ENCODE results near the gene BATF. TPM values are rescaled to one million over a fixed set of nuclear protein-coding genes. Genes with fewer than 3 reads are reported as not detected.

BATF gene
- total and polyA plus RNA-seq, 2 donors (not counting 1 experiment from before 2014, with no cell fraction given): 12.8 to 16.4 TPM

DNA sequence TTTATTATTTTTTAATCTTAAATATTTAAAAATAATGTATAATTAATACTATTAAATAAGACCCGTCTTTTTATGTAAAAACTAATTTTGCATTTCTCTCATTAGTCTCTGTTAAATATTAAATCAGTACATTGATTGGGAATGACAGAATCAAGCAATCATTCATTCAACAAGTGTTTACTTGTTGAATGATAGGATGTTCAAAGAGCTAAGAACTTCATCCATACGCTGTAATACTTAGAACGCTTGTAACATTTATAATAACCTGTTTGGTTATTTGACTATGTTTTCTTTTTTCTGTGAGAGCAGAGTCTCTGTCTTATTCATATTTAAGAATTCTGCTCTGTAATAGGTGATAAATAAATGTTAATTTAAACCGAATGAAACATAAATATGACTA lies 2.9 kb upstream of the BATF start:
- Mint-ChIP-seq H3K4me3 (no peak overlapping the region), H3K4me1 (peaks cover 72% of the 10 kb centered on the region), H3K27me3 (no peaks in the 10 kb centered on the region), H3K27ac (no peak overlapping the region), H3K9me3 (ENCODE audit: insufficient read depth) (no peaks in the 10 kb centered on the region)
- Histone ChIP-seq H3K27ac (ENCODE audit: low read length in 2 of 2) (no peak overlapping the region), H3K4me1 (ENCODE audit: control insufficient read depth in 2 of 2, insufficient read depth in 2 of 2, low read length in 2 of 2) (peaks cover 55 to 62% of the 10 kb centered on the region in 2 donors), H3K9me3 (ENCODE audit: control extremely low read depth in 1 of 3, control insufficient read depth in 2 of 3, insufficient read depth in 1 of 3, low read length in 2 of 3) (no peaks in the 10 kb centered on the region), H3K79me2 (ENCODE audit: control insufficient read depth, insufficient read depth, low read length) (peaks cover 38% of the 10 kb centered on the region), H3K36me3 (replicated peaks in 1 of 2; ENCODE audit: control extremely low read depth in 1 of 2, control insufficient read depth in 1 of 2, extremely low read depth in 1 of 2, insufficient read depth in 2 of 2, low read length in 1 of 2) (no peaks in the 10 kb centered on the region), H3K9ac (ENCODE audit: low read length) (no peak overlapping the region), H3K27me3 (replicated peaks in 1 of 4; ENCODE audit: control extremely low read depth in 1 of 4, control insufficient read depth in 3 of 4, insufficient read depth in 4 of 4, low read length in 3 of 4) (no peaks in the 10 kb centered on the region), H3K4me3 (ENCODE audit: control extremely low read depth in 1 of 5, extremely low read depth in 1 of 5, insufficient read depth in 1 of 5, low read depth in 2 of 5, low read length in 4 of 5) (no peak overlapping the region), H3K4me2 (replicated peaks; ENCODE audit: low read depth, low read length, poor library complexity, severe bottlenecking) (no peak overlapping the region), H2AFZ (ENCODE audit: insufficient read depth, low read depth, low read length, poor library complexity, severe bottlenecking) (no peak overlapping the region), H4K20me1 (ENCODE audit: control insufficient read depth, insufficient read depth, low read length, poor library complexity, severe bottlenecking) (no peaks in the 10 kb centered on the region)
- DNase-seq (no peak), ATAC-seq (ENCODE audit: low read depth) (no peak)
- intact Hi-C loops (cut with micrococcal nuclease): loop anchor here (10.0 kb wide), 1 partner anchor 95 kb away; the partner anchor contains the start of gene JDP2
- ChIA-PET CTCF (interaction anchor here (0.7 to 13.0 kb wide), 7 partner anchors 10 to 58 kb away, joined by 3 to 108 read pairs (median 7); no protein-coding TSS in a partner anchor), POLR2A (no interaction called here)
- TF ChIP-seq, protein P1, sequence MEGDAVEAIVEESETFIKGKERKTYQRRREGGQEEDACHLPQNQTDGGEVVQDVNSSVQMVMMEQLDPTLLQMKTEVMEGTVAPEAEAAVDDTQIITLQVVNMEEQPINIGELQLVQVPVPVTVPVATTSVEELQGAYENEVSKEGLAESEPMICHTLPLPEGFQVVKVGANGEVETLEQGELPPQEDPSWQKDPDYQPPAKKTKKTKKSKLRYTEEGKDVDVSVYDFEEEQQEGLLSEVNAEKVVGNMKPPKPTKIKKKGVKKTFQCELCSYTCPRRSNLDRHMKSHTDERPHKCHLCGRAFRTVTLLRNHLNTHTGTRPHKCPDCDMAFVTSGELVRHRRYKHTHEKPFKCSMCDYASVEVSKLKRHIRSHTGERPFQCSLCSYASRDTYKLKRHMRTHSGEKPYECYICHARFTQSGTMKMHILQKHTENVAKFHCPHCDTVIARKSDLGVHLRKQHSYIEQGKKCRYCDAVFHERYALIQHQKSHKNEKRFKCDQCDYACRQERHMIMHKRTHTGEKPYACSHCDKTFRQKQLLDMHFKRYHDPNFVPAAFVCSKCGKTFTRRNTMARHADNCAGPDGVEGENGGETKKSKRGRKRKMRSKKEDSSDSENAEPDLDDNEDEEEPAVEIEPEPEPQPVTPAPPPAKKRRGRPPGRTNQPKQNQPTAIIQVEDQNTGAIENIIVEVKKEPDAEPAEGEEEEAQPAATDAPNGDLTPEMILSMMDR (IDR thresholded peaks at IDR 0.05): no peak
- TF ChIP-seq EZH2 (IDR thresholded peaks at IDR 0.05; ENCODE audit: borderline replicate concordance, insufficient read depth, low read depth, low read length, poor library complexity, severe bottlenecking): no peak
- no CpG with 5 or more reads among the region's 4 CpGs for WGBS (ENCODE audit: insufficient coverage)

DNA sequence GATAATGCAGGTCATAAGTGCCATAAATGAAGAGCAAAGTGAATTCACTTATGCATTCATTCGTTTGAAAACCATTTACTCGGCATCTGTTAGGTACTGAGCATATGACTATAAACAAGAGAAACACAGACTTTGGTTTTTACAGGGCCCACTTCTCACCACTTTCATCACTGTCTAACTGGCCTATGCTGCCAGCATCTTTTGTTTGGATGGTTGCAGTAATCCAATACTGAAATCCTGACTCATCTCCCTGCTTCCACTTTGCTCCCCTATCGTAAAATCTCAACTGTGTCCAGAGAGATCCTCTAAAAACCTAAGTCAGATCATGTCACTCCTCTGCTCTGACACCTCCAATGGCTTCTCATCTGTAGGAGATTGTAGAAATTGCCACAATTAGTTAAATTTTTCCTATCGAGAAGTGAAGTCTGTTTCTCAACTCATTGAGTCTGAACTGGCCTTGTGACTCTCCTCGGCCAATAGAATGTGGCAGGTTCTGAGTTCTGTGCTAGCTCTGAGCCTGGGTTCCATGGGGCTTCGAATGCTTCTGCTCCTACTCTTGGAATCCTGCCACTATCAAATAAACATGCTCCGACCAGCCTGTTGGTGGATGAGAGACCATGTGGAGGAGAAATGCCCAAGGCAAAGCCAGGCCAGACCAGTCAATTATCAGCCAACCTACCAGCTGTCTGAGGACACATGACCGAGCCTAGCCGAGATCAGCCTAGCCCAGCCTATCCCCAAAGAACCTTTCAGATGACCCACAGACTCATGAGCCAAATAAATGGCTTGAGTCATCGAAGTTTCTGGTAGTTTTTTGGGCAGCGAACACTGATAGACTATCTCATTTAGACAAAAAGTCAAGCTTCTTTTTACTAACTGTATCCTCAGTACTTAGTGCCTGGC lies 2.2 kb upstream of the BATF start:
- peaks cover 56 to 62% of the 10 kb centered on the region in 2 donors for H3K4me1 ChIP-seq (ENCODE audit: control insufficient read depth in 2 of 2, insufficient read depth in 2 of 2, low read length in 2 of 2)
- peaks cover 73% of the 10 kb centered on the region for H3K4me1 Mint-ChIP-seq
- peaks cover 45% of the 10 kb centered on the region for H3K79me2 ChIP-seq (ENCODE audit: control insufficient read depth, insufficient read depth, low read length)
- H3K9me3 Mint-ChIP-seq (ENCODE audit: insufficient read depth): no peaks in the 10 kb centered on the region
- no peaks in the 10 kb centered on the region for H3K9me3 ChIP-seq (ENCODE audit: control extremely low read depth in 1 of 3, control insufficient read depth in 2 of 3, insufficient read depth in 1 of 3, low read length in 2 of 3)
- H3K27ac Mint-ChIP-seq: no peak overlapping the region
- no peaks in the 10 kb centered on the region for H3K27me3 Mint-ChIP-seq
- no peak overlapping the region for H3K4me2 ChIP-seq (replicated peaks; ENCODE audit: low read depth, low read length, poor library complexity, severe bottlenecking)
- H3K36me3 ChIP-seq (replicated peaks in 1 of 2; ENCODE audit: control extremely low read depth in 1 of 2, control insufficient read depth in 1 of 2, extremely low read depth in 1 of 2, insufficient read depth in 2 of 2, low read length in 1 of 2): no peaks in the 10 kb centered on the region
- no peak for TF ChIP-seq EZH2 (IDR thresholded peaks at IDR 0.05; ENCODE audit: borderline replicate concordance, insufficient read depth, low read depth, low read length, poor library complexity, severe bottlenecking)
- TF ChIP-seq, protein P1 (IDR thresholded peaks at IDR 0.05): no peak
- ChIA-PET POLR2A (no interaction called here), CTCF (interaction anchor here (1.2 to 13.0 kb wide), 7 partner anchors 9 to 134 kb away, joined by 3 to 108 read pairs (median 7); no protein-coding TSS in a partner anchor)
- no peak overlapping the region for H2AFZ ChIP-seq (ENCODE audit: insufficient read depth, low read depth, low read length, poor library complexity, severe bottlenecking)
- WGBS (ENCODE audit: insufficient coverage): 77% methylated on average over 7 of the region's 11 CpGs
- no peaks in the 10 kb centered on the region for H4K20me1 ChIP-seq (ENCODE audit: control insufficient read depth, insufficient read depth, low read length, poor library complexity, severe bottlenecking)
- H3K27ac ChIP-seq (ENCODE audit: low read length in 2 of 2): no peak overlapping the region
- no peak overlapping the region for H3K4me3 Mint-ChIP-seq
- DNase-seq: no peak
- H3K27me3 ChIP-seq (replicated peaks in 1 of 4; ENCODE audit: control extremely low read depth in 1 of 4, control insufficient read depth in 3 of 4, insufficient read depth in 4 of 4, low read length in 3 of 4): no peaks in the 10 kb centered on the region
- H3K9ac ChIP-seq (ENCODE audit: low read length): no peak overlapping the region
- intact Hi-C loops (cut with micrococcal nuclease): loop anchor here (5.0 to 10.0 kb wide), 2 partner anchors 95 to 142 kb away; partner anchors contain the start of genes ERG28, JDP2 and TTLL5
- H3K4me3 ChIP-seq (ENCODE audit: control extremely low read depth in 1 of 5, extremely low read depth in 1 of 5, insufficient read depth in 1 of 5, low read depth in 2 of 5, low read length in 4 of 5): no peak overlapping the region
- ATAC-seq (ENCODE audit: low read depth): no peak

All from B cell (primary cell).